GM21515 (cell line): ENCODE data around the gene PIP4K2C.
"Not testable (repeated sequence)": the region's sequence is repeated elsewhere in the genome, so short reads cannot be mapped to it uniquely, and the experiment has no call there.

Source experiments
- ATAC-seq: cut with Tn5 transposase; IDR thresholded peaks from one replicate; pipeline ENCODE4 v1.9.1; 2021; ENCODE audit not compliant: unreplicated experiment

Gene PIP4K2C

DNA sequence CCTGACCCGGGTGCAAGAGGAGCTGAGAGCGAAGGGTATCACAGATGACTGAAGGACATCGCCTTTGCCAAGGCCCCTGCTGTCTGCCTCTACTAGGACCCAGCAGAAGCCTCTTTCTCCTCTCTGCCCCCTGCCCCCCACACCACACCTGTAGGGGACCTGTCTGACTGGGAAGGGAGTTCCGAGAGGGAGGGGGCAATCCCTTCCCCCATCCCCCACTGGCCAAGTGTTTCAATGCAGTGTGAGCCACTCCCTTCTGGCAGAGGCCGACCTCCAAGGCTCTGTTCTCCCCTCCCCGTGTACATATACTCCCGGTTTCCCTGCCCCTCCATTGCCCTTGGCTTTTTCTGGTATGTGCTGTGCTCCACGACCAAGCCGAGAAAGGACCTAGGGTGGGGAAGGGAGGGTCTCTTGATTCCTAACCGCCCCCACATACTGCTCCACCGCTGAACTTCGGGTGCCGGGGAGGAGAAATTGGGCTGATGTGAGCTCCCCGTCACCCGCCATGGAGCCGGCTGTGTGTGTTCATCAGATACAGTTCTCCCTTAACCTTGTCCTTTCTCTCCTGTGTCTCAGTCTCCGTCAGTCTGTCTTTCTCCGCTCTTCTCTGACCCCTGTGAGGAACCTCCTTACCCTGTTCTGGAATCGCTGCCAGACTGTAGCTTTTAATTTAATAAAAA lies 18.2 kb downstream of the PIP4K2C start:
- ATAC-seq = no peak

DNA sequence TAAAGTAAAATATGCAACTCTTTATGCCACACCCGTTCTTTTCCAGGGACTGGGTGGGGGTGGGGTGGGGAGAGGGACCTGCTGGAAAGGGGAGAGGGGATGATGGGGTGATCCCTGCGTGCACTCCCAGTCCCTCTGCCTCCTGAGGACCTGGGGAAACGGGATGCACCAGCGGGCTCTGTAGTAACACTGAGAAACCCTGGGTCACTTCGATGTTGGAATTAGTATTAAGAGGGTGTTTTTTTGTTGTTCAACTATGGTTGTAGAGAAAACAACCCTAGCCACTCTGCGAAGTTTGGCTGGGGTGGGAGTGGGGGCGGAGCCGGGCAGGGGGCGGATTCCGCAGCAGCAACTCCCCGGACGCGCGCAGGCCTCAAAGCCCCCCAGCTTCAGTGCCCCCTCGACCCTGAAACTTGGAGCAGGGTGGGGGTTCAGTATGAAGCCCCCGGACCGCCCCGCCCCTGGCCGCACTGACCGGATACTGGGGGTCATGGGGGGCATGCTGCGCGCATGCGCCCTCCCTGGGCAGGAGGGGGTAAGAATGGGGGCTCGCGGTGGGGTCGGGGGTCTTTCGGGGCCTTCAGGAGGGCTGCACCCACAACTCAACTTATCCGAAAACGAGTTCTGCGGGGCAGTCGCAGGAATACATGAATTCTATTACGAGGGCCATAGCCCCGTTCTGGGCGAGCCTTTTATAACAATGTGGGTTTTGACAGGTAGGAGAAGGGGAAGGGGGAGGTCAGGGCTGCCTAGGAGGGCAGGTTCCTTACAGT lies 19.0 kb downstream of the PIP4K2C start:
- ATAC-seq = no peak

DNA sequence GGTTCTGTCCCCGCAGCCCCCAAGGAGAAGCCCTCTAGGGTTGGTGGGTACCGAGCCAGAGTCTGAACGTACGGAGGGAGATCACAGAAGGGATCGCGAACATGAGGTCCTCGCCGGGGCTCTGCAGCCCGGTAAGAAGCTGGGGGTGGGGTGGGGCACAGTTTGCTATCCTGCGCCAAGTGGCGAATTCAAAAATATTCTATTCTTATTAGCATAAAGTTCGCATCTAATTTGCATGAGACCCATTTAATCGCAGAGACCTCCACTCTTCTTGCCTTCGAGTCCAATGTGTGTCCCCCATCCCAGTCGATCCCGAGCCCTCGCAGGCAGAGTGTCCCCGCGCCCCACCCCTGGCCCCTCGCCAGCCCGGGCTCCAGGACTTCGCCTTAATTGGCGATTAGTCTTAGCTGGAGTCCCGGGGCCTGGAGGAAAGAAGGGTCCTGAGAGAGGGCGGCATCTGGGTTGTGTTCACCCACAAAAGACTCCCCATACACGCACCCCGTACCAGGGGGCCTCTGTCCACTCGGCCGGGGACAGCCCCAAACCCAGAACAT lies 19.6 kb downstream of the PIP4K2C start:
- no peak for ATAC-seq

DNA sequence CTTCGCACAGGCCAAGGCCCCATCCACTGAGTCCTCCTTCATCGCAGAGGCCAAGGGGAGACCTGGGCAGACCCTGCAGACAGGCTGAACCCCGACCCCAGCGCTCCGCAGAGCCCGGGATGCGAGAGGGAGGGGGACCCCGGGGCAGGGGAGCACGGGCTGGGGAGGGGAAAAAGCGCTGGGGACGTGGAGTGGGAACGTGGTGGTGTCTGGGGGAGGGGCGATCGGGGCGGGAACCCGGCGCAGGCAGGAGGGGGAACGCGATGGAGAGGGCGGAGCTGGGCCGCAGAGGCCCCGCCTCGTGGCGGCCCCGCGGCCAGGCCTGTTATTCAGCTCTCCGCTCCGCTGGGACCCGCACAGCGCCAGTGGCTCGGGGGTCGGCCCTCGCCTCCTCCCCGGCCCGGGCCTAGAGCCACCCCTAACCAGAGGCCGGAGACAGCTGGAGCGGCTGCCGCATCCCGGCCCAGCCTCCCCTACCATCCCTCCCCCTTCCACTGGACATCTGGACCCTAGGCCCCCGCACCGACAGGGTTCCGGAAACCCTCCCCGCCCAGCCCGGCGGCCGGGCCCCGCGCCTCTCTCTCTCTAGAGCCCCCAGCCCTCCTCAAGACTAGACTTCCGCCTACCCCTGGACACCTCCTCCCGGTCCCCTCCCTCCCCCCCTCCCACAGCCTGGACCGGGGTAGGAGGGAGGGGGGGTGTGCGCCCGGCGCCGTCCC lies 20.3 kb downstream of the PIP4K2C start, which contains the start of gene ARHGEF25:
Gene ARHGEF25 (plus strand): TSS at position 328 of the 719 bp plus-strand sequence. CDS start 460 bp downstream, outside the sequence.
- no peak for ATAC-seq

DNA sequence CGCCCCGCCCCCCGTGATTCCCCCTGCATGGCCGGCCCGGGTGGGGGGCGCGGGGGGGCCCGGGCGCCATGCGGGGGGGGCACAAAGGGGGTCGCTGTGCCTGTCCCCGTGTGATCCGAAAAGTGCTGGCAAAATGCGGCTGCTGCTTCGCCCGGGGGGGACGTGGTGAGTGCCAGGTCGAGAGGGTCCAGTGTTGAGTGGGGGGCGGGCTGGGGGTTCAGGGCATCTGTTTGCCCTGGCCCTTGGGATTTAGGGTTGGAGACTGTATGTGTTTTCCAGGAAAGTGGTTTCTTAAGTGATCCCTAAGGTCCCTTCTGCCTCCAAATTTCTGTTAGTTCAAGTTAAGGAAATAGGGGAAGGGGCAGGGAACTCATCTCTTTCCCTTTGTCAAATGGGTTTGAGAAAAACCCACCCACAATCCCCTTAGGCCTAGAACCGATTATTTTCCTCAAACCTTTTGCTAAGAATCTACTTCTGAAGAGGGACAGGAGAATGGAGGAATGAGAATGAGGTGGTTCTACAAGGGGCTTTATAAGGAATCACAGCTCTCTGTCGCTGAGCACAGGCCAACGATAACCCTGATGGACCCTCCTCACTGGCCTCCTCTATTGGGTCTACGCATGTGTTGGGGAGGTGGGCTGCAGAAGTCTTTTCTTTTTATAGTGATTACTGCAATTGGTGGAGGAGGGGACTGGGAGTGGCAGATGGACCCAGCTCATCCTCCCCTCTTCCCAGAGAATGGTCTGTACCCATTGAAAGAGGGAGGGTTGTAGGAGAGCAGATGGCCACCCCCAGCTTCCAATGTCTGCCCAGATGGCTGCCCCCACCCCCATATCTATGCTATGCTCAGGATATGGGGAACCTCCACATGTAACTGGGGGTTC lies 21.1 kb downstream of the PIP4K2C start:
- ATAC-seq = no peak

DNA sequence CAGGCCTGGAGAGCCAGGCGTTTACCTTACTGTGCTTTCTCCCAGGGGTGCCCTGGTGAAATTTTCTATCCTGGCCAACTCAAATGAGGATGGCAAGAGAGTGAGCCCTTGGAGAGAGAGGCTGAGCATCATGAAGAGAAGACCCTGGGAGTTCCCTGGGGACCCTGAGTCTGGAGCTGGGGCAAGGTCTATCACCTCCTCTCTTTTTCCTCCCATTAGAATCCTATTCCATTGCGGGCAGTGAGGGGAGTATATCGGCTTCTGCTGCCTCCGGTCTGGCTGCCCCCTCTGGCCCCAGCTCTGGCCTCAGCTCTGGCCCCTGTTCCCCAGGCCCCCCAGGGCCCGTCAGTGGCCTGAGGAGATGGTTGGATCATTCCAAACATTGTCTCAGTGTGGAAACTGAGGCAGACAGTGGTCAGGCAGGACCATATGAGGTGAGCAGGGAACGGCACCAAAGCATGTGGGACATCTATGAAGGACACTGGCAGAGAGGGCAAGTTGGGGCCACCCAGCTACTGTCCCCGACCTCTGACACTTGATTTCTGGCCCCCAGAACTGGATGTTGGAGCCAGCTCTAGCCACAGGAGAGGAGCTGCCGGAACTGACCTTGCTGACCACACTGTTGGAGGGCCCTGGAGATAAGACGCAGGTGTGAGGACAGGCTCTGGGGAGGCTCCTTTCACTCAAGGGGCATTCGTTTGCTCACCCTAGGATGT lies 21.9 kb downstream of the PIP4K2C start:
- no peak for ATAC-seq

DNA sequence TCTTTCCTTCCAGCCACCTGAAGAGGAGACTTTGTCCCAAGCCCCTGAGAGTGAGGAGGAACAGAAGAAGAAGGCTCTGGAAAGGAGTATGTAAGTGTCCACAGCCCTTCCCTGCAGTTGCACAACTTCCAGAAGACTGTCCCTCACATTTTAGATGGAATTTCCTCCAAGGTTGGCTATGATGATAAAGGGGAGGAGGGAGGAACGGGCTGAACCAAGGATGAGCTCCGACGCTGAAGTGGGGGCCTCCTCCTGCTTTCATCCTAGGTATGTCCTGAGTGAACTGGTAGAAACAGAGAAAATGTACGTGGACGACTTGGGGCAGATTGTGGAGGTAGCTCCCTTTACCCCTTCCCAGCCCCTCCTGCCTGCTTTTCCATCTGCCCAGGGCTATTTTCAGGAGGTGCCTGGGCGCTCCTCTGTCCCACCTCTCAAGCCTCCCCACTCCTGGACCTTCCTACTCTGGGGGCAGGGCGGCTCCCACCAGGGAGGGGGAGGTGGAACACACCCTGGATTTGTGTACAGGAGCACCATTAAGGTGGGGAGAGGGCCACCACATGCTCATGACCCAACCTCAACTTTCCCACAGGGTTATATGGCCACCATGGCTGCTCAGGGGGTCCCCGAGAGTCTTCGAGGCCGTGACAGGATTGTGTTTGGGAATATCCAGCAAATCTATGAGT lies 22.6 kb downstream of the PIP4K2C start:
- ATAC-seq = no peak

DNA sequence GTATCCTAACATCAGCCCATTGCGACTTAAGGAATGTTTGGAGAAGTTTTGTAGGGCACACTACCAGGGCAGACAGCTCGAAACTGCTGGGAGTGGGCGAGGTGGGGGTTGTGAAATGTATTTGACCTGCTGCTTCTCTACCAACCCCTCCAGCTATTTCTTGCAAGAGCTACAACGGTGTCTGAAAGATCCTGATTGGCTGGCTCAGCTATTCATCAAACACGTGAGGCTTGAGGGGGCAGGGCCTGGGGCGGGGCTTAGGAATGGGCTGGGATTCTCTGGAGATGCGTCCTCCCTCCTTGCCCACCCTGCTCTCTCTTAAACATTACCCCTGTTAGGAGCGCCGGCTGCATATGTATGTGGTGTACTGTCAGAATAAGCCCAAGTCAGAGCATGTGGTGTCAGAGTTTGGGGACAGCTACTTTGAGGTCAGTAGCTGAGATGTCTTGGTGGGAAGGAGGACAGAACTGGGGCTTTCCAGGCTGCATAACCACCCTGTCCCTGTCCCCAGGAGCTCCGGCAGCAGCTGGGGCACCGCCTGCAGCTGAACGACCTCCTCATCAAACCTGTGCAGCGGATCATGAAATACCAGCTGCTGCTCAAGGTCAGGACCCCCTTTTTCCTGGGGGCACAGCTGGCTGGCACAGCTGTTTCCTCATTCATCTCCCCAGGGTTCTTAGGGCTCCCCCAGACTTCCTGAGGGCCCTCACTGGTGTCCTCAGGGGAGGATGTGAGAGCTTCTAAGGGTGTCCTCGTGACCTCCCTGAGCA lies 23.4 kb downstream of the PIP4K2C start:
- ATAC-seq = peak; percentile 58

DNA sequence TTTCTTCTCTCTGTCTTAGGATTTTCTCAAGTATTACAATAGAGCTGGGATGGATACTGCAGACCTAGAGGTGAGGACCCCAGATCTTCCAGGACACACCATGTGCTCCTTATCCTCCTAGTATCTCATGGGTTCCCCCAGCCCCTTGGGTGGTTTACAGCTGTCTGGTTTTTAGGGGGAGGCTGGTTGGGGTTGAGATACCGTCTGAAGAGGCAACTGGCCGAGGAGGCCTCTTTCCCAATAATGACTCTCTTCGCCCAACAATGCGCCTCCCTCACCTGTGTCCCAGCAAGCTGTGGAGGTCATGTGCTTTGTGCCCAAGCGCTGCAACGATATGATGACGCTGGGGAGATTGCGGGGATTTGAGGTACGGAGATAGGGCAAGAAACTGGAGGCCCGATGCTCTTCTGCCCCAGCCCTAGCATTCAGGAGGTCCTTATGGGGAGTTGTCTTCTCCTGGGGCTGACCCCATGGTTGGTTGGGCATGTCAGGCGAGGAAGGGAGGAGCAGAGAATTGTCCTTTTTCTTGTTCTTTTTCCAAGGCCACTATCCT lies 24.0 kb downstream of the PIP4K2C start:
- ATAC-seq = no peak

DNA sequence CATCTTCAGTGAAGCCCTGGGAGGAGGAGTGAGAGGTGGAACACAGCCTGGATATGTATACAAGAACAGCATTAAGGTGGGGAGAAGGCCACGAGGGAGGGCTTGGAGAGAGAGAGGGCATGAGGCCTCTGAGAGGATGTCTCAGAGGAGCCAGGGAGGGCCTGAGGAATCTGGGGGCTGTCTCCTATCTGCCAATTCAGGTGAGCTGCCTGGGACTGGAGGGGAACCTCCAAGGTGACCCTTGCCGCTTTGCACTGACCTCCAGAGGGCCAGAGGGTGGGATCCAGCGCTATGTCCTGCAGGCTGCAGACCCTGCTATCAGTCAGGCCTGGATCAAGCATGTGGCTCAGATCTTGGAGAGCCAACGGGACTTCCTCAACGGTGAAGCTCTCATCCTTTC lies 24.6 kb downstream of the PIP4K2C start:
- ATAC-seq = no peak

DNA sequence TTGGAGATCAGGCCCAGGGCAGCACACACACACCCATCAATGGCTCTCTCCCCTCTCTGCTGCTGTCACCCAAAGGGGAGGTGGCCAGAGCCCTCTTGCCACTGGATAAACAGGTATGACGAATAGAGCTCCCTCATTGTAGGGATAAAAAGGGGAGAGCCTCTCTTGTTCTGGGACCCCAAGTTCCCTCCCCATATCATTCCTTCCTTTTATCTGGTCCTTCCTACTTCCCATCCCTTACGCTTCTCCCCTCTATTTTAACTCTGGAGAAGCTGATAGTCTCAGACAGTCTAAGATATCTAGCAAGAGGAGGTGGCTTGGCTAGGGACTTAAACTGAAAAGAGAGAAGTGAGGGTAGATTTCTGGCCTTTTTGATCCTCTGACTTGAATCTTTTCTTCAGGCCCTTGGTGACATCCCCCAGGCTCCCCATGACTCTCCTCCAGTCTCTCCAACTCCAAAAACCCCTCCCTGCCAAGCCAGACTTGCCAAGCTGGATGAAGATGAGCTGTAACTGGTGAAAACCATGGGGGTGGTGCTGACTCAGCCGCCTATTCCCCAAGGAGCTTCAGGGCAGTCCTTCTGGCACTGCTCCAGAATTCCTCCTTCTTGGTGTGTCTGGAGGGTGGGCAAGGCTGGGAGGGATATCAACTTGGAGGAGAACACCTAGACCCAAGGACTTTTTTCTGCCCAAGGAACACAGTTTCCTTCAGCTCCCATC lies 25.6 kb downstream of the PIP4K2C start:
- ATAC-seq = no peak

DNA sequence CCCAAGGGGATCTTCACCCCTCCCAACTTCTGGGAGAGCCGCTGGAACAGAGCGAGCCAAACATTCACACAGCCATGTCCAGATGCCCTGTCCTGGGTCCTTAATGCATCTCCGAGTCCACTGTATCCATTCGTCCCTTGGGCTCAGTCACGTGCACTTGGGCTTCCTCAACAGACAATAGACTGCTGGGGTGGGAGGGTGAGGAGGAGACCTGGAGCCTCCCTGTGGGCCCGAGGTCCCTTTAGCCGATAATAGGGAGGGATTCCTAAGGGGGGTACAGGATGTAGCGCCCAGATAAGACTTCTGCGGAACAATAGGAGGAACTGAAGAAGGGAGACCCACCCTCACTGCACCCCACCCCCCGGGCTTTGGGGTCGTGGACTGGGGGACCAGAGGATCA lies 26.9 kb downstream of the PIP4K2C start:
- no peak for ATAC-seq

DNA sequence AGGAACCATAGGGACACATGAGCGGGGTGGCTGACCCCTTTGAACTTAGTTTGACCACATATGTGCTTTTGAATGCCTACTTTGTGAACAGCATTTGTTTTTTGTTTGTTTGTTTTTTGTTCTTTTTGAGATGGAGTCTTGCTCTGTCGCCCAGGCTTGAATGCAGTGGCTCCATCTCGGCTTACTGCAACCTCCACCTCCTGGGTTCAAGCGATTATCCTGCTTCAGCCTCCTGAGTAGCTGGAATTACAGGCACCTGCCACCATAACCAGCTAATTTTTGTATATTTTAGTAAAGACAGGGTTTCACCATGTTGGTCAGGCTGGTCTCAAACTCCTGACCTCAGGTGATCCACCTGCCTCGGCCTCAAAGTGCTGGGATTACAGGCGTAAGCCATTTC lies 27.4 kb downstream of the PIP4K2C start:
- not testable (repeated sequence) for ATAC-seq

DNA sequence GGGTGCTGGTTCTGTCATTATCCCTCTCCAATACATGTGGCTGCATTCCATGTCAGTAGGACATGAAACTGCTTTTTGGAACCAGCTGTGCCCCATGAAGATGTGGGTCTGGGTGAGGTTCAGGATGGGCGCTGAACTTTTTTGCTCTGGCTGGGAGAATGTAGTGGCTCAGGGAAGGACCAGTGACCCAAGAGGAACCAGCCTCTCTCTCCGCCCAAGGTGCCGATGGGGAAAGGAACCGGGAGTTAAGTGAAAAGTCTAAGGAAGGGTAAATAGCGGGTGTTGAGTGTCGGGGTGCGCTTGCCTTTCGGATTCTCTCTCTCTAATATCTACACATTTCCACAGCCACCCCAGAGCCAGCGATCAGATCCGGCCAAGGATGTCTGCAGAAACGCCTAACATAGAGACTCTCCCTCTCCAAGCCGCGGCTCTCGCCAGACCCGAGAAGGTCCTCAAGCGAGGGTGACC lies 28.0 kb downstream of the PIP4K2C start:
- ATAC-seq = no peak

DNA sequence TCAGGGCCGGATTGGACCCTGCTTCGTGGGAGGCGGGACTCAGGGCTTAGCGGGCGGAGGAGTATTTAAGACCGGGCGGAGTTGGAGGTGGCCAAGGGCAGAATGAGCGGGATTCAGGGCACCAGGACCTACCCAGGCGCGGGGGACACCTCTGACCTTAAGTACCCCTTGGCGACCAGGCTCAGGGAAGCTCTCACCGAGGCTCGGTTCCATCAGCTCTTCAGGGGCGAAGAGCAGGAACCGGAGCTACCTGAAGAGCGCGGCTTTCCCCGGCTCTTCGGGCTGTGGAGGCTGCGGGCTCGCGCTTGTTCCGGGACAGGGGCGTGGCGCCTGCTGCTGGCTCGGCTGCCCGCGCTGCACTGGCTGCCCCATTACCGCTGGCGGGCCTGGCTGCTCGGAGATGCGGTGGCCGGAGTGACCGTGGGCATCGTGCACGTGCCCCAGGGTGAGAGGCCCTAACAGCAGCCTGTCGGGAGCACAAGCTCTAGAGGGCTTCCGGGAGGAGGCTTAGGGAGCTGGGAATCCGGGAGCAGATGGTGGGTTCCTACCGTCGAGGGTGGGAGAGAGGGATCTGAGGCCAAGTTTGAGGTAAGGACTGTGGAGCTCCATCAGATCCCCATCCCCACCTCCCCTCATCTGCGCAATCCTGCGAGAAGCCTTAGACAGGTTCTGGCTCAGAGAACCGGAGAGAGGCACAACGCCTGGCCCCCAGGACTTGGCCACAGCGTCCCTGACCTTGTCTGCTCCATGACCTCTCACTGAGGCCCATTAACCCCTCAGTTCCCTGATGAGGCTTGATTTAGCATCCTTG lies 28.6 kb downstream of the PIP4K2C start:
- no peak for ATAC-seq

DNA sequence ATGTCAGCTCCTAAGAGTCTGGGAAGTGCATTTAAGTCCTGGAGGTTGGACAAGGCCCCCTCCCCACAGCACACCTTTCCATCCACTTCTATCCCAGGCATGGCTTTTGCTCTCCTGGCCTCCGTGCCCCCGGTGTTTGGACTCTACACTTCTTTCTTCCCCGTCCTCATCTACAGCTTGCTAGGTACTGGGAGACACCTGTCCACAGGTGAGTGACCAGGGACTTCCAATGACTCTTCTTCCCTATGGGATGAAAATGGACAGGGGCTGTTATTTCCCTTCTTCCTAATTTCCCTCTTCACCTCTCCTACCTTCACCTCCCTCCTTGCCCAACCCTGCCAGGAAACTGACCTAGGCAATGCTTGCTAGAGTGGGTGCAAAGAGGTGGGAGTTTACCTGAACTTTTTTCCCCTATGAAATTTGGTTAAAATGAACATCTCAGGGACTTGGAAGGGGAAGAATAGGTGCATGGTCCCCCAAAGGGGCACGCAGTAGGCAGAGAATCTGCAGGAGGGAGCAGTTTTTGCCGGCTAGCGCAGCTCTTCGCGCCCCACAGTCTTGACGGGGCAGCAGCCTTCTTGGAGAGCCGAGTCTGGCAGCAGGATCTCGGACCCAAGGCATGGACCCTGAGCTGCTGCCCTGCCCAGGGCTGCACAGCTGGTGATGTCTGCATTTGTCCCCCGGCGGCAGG lies 29.4 kb downstream of the PIP4K2C start:
- no peak for ATAC-seq
